Stomach (tissue), 4 donors: Measurements from ENCODE around the gene TMEM109.

Experiments used
- POLR2A ChIP-seq, 4 donors: fragments of 450-650 bp; IDR thresholded peaks; one replicate each; pipeline ENCODE4 v1.6.1; 2016; ENCODE audit warnings: antibody characterized with exemption in 4 of 4, control low read depth in 2 of 4, mild to moderate bottlenecking in 1 of 4, moderate library complexity in 1 of 4
- POLR2AphosphoS5 ChIP-seq, 3 donors: sonication (generic); formaldehyde crosslinking; IDR thresholded peaks; one replicate each; pipeline ENCODE4 v1.6.1; 2016; ENCODE audit warnings: antibody characterized with exemption in 3 of 3

GRCh38 chr11:60890696-60891095 is 23.3 kb upstream of the TMEM109 start:
- TF ChIP-seq POLR2AphosphoS5 (IDR thresholded peaks at IDR 0.05) (no peak), POLR2A (IDR thresholded peaks at IDR 0.05) (no peak)
